Kidney epithelial cell (primary cell): ENCODE data around the gene CSGALNACT2. TPM values are rescaled to one million over a fixed set of nuclear protein-coding genes. Genes with fewer than 3 reads are reported as not detected.

Experiments
- DNase-seq: peaks from one replicate; pipeline ENCODE4 v3.0.0-alpha.2; 2010; ENCODE audit warnings: low read depth
- H3K27me3 ChIP-seq: 2 replicates; pipeline ENCODE4 v1.6.0; 2011; ENCODE audit warnings: low read length; ENCODE audit not compliant: control insufficient read depth, insufficient read depth
- H3K36me3 ChIP-seq: 2 replicates; pipeline ENCODE4 v1.5.1; 2011; ENCODE audit warnings: low read length; ENCODE audit not compliant: control insufficient read depth, insufficient read depth
- H3K4me3 ChIP-seq: 2 replicates; pipeline ENCODE4 v1.5.1; 2011; ENCODE audit warnings: low read depth, mild to moderate bottlenecking, control low read depth, low read length
- CTCF ChIP-seq: IDR thresholded peaks from 2 replicates; pipeline ENCODE4 v1.5.1; 2011; ENCODE audit warnings: mild to moderate bottlenecking, moderate library complexity, low read length, control low read depth, inconsistent platforms; ENCODE audit not compliant: insufficient read depth, poor library complexity, severe bottlenecking
- total RNA-seq: library from RNA; depleted of rRNA; stranded (reverse); fragments of >200 nt; gene quantifications from 2 replicates; pipeline ENCODE4 v1.2.3, GENCODE V29; 2015

Gene CSGALNACT2
- total RNA-seq, 1 donor from 2014 or later: 17.3 TPM

GRCh38 chr10:43227911-43228782 lies 89.9 kb downstream of the CSGALNACT2 start:
- Histone ChIP-seq H3K4me3 (no peak overlapping the region), H3K36me3 (no peaks in the 10 kb centered on the region), H3K27me3 (peaks cover 59% of the 10 kb centered on the region)
- no peak for TF ChIP-seq CTCF
- DNase-seq: no peak

GRCh38 chr10:43228783-43229207 lies 90.5 kb downstream of the CSGALNACT2 start:
- H3K36me3 ChIP-seq: no peaks in the 10 kb centered on the region
- peaks cover 59% of the 10 kb centered on the region for H3K27me3 ChIP-seq
- TF ChIP-seq CTCF: no peak
- no peak for DNase-seq
- peak overlapping the region; percentile 30 for H3K4me3 ChIP-seq

- H3K27me3 ChIP-seq: peaks cover 61% of the 10 kb centered on the region
- DNase-seq: no peak
- no peaks in the 10 kb centered on the region for H3K36me3 ChIP-seq
- no peak for TF ChIP-seq CTCF
- peak overlapping the region; percentile 30 for H3K4me3 ChIP-seq
Measured at GRCh38 chr10:43229208-43230061, 91.2 kb downstream of the CSGALNACT2 start.

- Histone ChIP-seq H3K4me3 (no peak overlapping the region), H3K36me3 (no peaks in the 10 kb centered on the region), H3K27me3 (peaks cover 60% of the 10 kb centered on the region)
- TF ChIP-seq CTCF: no peak
- DNase-seq: no peak
Measured at GRCh38 chr10:43230101-43230908, 92.1 kb downstream of the CSGALNACT2 start.

- Histone ChIP-seq H3K36me3 (no peaks in the 10 kb centered on the region), H3K27me3 (peaks cover 57% of the 10 kb centered on the region), H3K4me3 (no peak overlapping the region)
- no peak for TF ChIP-seq CTCF
- DNase-seq: no peak
Measured at GRCh38 chr10:43230909-43231522, 92.8 kb downstream of the CSGALNACT2 start.
